GM10266 (cell line): ENCODE measurements around the gene IYD.
"Not testable (repeated sequence)": the region's sequence is repeated elsewhere in the genome, so short reads cannot be mapped to it uniquely, and the experiment has no call there.

ENCODE experiments used
- DNase-seq: peaks from one replicate; pipeline ENCODE4 v3.0.0; 2012; ENCODE audit errors: extremely low spot score
- CTCF ChIP-seq: IDR thresholded peaks from 2 replicates; pipeline ENCODE4 v1.5.1; 2012; ENCODE audit warnings: mild to moderate bottlenecking, low read depth; ENCODE audit not compliant: control insufficient read depth, insufficient read depth; ENCODE audit errors: missing control alignments

Gene IYD

GRCh38 chr6:150363733-150364132, 5.1 kb upstream of the IYD start:
- no peak for TF ChIP-seq CTCF
- DNase-seq, result no peak

GRCh38 chr6:150366118-150366778, 2.6 kb upstream of the IYD start:
- TF ChIP-seq CTCF, result no peak
- no peak for DNase-seq

DNA sequence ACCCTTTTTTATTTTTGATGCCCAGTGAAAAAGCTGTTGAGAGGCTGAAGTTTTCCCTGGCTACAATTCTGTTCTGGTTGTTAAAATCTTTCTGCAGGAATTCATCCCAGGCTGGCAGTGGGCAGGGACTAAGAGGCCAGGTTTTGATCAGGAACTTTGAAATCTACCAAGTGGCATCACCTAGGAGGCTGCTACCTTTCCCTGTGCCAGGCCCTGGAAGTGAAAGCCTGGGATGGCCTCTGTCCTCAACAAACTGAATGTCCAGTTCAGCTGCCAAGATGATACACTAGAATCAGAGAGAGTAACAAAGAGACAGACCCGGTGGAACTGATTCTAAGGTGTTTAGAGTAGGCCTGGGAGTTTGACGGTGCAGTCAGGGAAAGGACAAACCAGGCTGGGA, 596 bp downstream of the IYD start:
- DNase-seq, result no peak
- TF ChIP-seq CTCF, result no peak

DNA sequence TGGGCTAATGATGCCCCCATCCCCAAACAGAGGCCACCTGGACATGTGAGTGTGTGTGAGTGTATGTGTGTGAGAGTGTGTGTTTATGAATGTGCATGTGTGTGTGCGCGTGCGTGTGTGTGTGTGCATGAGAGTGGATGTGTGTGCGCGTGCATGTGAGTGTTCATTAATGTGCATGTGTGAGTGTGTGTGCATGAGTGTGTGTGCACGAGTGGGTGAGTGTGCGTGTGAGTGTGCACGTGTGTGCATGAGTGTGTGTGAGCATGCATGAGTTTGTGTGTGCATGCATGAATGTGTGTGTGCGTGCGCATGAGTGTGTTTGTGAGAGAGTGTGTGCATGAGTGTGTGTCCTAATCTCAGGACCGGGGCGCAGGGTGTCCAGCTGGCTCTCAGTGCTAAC, 1.3 kb downstream of the IYD start:
- no peak for TF ChIP-seq CTCF
- DNase-seq, result no peak

- no peak for DNase-seq
- TF ChIP-seq CTCF, result no peak
Observed at GRCh38 chr6:150371356-150371755, 2.5 kb downstream of the IYD start.

- TF ChIP-seq CTCF, result no peak
- DNase-seq, result no peak
Observed at GRCh38 chr6:150372051-150372450, 3.2 kb downstream of the IYD start.

DNA sequence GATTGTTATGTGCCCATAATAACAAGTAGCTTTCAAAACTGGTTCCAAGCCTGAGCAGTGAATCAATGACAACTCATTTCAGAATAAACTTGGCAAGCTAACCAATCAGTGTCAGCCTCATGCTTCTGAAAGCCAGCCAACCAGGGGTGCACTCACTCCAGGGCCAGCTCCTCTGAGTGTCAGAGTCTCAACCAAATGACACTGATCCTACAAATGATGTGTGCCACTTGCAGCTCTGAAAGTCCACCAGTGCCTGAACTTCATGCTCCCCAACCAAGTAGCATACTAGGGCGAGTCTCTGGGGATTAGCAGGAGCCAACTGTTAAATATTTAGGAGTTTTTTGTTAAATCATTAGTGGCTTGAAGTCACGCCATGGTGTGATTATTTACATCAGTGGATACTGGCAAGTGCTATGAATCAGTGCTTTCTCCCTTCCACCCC, 4.5 kb downstream of the IYD start:
- TF ChIP-seq CTCF, result no peak
- no peak for DNase-seq

- DNase-seq, result not testable (repeated sequence)
Observed at GRCh38 chr6:150374346-150374745, 5.5 kb downstream of the IYD start.
